A673 (cell line): ENCODE data around the gene IMMP2L. TPM values are rescaled to one million over a fixed set of nuclear protein-coding genes. Genes with fewer than 3 reads are reported as not detected.

ENCODE experiments used
- BruUV-seq: library from RNA; stranded (reverse); fragments of 400-500 nt; replicated peaks from 2 replicates; lab custom pipeline; 2021; lab: Mats Ljungman, UMichigan
- CTCF ChIA-PET: fragments of 300-600 bp; sonication (Branson Sonifier 250); formaldehyde crosslinking; loops from one replicate; lab custom pipeline; 2022; ENCODE audit warnings: antibody characterized with exemption; lab: Charles Lee
- POLR2A ChIA-PET: fragments of 300-600 bp; sonication (Branson Sonifier 250); formaldehyde crosslinking; loops from one replicate; lab custom pipeline; 2022; ENCODE audit warnings: antibody characterized with exemption; ENCODE audit not compliant: low non-redundant PET; lab: Charles Lee
- DNase-seq: peaks from one replicate; pipeline ENCODE4 v3.0.0-alpha.2; 2015; ENCODE audit warnings: low spot score
- H3K27ac ChIP-seq: fragments of 200-600 bp; sonication (generic); 2 replicates; pipeline ENCODE4 v1.5.1; 2016; ENCODE audit warnings: mixed run types, low read depth, mild to moderate bottlenecking, mixed read lengths, antibody characterized with exemption, low read length; ENCODE audit not compliant: poor library complexity, severe bottlenecking
- H3K27me3 ChIP-seq: fragments of 200-600 bp; sonication (generic); replicated peaks from 2 replicates; pipeline ENCODE4 v1.6.1; 2017; ENCODE audit warnings: mixed run types, low read depth, mild to moderate bottlenecking, mixed read lengths, antibody characterized with exemption, low read length; ENCODE audit not compliant: insufficient read depth, poor library complexity
- H3K36me3 ChIP-seq: fragments of 200-600 bp; sonication (generic); 2 replicates; pipeline ENCODE4 v1.6.1; 2016; ENCODE audit warnings: mixed run types, mild to moderate bottlenecking, mixed read lengths, antibody characterized with exemption, low read length; ENCODE audit not compliant: insufficient read depth, poor library complexity, severe bottlenecking
- H3K4me1 ChIP-seq: fragments of 200-600 bp; sonication (generic); 2 replicates; pipeline ENCODE4 v1.6.1; 2017; ENCODE audit warnings: mixed run types, mild to moderate bottlenecking, mixed read lengths, antibody characterized with exemption, low read length; ENCODE audit not compliant: insufficient read depth, poor library complexity, severe bottlenecking
- H3K4me3 ChIP-seq: fragments of 200-600 bp; sonication (generic); 2 replicates; pipeline ENCODE4 v1.5.1; 2016; ENCODE audit warnings: low read depth, mixed run types, mild to moderate bottlenecking, mixed read lengths, low read length; ENCODE audit not compliant: poor library complexity, severe bottlenecking
- H3K9me3 ChIP-seq: fragments of 200-600 bp; sonication (generic); 2 replicates; pipeline ENCODE4 v1.6.1; 2016; ENCODE audit warnings: mixed run types, low read depth, mild to moderate bottlenecking, mixed read lengths, antibody characterized with exemption, low read length; ENCODE audit not compliant: poor library complexity, severe bottlenecking
- EZH2 ChIP-seq: fragments of 200-600 bp; sonication (generic); IDR thresholded peaks from 2 replicates; pipeline ENCODE4 v1.6.1; 2017; ENCODE audit warnings: borderline replicate concordance, low read depth, mild to moderate bottlenecking, mixed read lengths, antibody characterized with exemption, low read length; ENCODE audit not compliant: poor library complexity, severe bottlenecking
- intact Hi-C: fragments of 100-400 bp; cut with micrococcal nuclease; formaldehyde crosslinking; loops from one replicate; pipeline ENCODE4 v1.10.0; 2022; ENCODE audit not compliant: unreplicated experiment
- total RNA-seq: library from RNA; stranded (reverse); gene quantifications from 2 replicates; pipeline ENCODE4 v1.2.3, GENCODE V29; 2021
- TF ChIP-seq, protein P1 (sequence below): fragments of 300-800, 200-600 bp; sonication (generic); conservative IDR thresholded peaks from 2 replicates; pipeline ENCODE4 v1.5.1; 2017; ENCODE audit warnings: low read depth, mild to moderate bottlenecking, antibody characterized with exemption, low read length, moderate library complexity, mixed read lengths

IMMP2L gene
- total RNA-seq, 1 experiment from 2014 or later, result 10.0 TPM

DNA sequence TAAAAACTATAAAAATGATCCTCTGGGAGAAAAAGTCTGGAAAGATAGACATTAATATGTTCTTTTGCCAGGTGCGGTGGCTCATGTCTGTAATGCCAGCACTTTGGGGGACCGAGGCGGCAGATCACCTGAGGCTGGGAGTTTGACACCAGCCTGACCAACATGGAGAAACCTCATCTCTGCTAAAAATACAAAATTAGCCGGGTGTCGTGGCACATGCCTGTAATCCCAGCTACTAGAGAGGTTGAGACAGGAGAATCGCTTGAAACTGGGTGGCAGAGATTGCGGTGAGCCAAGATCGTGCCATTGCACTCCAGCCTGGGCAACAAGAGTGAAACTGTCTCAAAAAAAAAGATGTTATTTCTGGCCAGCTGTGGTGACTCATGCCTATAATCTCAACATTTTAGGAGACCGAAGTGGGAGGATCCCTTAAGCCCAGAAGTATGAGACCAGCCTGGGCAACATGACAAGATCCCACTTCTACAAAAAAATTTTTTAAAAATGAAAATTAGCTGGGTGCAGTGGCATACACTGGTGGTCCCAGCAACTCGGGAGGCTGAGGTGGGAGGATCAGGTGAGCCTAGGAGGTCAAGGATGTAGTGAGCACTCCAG is 573.3 kb downstream of the IMMP2L start:
- Histone ChIP-seq H3K27ac (no peak overlapping the region), H3K4me1 (no peaks in the 10 kb centered on the region), H3K9me3 (no peaks in the 10 kb centered on the region), H3K27me3 (no peaks in the 10 kb centered on the region), H3K4me3 (no peak overlapping the region), H3K36me3 (no peaks in the 10 kb centered on the region)
- ChIA-PET CTCF (no interaction called here), POLR2A (no interaction called here)
- intact Hi-C loops, result no loop called here
- TF ChIP-seq EZH2, result no peak
- TF ChIP-seq, protein P1, sequence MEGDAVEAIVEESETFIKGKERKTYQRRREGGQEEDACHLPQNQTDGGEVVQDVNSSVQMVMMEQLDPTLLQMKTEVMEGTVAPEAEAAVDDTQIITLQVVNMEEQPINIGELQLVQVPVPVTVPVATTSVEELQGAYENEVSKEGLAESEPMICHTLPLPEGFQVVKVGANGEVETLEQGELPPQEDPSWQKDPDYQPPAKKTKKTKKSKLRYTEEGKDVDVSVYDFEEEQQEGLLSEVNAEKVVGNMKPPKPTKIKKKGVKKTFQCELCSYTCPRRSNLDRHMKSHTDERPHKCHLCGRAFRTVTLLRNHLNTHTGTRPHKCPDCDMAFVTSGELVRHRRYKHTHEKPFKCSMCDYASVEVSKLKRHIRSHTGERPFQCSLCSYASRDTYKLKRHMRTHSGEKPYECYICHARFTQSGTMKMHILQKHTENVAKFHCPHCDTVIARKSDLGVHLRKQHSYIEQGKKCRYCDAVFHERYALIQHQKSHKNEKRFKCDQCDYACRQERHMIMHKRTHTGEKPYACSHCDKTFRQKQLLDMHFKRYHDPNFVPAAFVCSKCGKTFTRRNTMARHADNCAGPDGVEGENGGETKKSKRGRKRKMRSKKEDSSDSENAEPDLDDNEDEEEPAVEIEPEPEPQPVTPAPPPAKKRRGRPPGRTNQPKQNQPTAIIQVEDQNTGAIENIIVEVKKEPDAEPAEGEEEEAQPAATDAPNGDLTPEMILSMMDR, result no peak
- no peak for DNase-seq
- BruUV-seq, result no TSS peak

DNA sequence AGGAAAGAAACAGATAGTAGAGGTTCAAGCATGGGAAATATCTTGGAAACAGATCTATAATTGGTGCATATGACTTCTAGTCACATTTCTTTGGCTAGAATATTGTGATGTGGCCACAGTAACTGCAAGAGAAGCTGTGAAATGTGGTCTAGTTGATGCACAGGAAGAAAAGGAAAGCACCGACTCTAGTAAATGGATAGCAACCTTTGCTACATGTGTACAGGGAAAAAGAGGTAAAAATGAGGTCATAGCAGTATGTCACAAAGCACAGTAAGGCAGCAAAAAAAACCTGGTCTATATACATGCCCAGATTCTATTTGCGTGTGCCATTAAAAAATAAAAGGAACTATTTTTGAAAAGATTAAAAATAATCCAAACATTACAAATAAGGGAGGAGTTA is 573.9 kb downstream of the IMMP2L start:
- no peaks in the 10 kb centered on the region for H3K27me3 ChIP-seq
- intact Hi-C loops, result no loop called here
- CTCF ChIA-PET, result no interaction called here

DNA sequence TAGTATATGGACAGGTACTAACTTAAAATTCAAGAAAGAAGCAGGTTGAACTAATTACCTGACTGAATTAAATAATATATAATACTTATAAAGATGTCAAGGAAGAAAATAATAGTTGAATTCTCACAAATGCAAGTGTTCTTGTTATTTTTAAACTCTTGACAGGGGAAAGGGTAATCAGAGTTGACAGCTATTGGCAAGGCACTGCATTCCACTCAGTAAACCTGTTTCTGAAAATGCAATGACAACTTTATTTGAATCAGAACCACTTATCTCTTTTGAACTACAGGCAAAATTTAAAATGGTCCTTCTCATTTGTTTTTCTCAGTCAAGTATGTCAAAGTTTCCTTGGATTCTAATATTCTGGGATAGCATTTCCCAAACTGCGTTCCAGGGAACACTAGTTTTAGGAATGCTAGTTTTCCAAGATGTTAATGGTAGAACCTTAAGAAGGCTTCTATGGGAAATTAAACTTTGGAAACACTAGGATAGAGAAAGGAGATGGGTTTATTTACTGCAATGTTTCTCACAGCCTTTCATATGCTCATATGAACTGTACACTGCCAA is 575.1 kb downstream of the IMMP2L start:
- H3K9me3 ChIP-seq, result no peaks in the 10 kb centered on the region
- H3K27me3 ChIP-seq, result no peaks in the 10 kb centered on the region
- intact Hi-C loops, result no loop called here
- no peaks in the 10 kb centered on the region for H3K4me1 ChIP-seq
- no peaks in the 10 kb centered on the region for H3K36me3 ChIP-seq
- no peak for DNase-seq
- H3K27ac ChIP-seq, result no peak overlapping the region
- ChIA-PET CTCF (interaction anchor here (0.5 kb wide), 1 partner anchor 12 kb away, joined by 4 read pairs; no protein-coding TSS in a partner anchor), POLR2A (no interaction called here)
- TF ChIP-seq EZH2, result no peak
- TF ChIP-seq, protein P1, result no peak
- H3K4me3 ChIP-seq, result no peak overlapping the region
- no TSS peak for BruUV-seq

More for the DNA sequence above, 573.9 kb downstream of the IMMP2L start:
- Histone ChIP-seq H3K4me1 (no peaks in the 10 kb centered on the region), H3K27ac (no peak overlapping the region), H3K9me3 (no peaks in the 10 kb centered on the region), H3K4me3 (no peak overlapping the region), H3K36me3 (no peaks in the 10 kb centered on the region)
- TF ChIP-seq, protein P1, result no peak
- no peak for TF ChIP-seq EZH2
- POLR2A ChIA-PET, result no interaction called here
- no TSS peak for BruUV-seq
- no peak for DNase-seq
